ENCODE data around the gene JAG2.

JAG2 gene

DNA sequence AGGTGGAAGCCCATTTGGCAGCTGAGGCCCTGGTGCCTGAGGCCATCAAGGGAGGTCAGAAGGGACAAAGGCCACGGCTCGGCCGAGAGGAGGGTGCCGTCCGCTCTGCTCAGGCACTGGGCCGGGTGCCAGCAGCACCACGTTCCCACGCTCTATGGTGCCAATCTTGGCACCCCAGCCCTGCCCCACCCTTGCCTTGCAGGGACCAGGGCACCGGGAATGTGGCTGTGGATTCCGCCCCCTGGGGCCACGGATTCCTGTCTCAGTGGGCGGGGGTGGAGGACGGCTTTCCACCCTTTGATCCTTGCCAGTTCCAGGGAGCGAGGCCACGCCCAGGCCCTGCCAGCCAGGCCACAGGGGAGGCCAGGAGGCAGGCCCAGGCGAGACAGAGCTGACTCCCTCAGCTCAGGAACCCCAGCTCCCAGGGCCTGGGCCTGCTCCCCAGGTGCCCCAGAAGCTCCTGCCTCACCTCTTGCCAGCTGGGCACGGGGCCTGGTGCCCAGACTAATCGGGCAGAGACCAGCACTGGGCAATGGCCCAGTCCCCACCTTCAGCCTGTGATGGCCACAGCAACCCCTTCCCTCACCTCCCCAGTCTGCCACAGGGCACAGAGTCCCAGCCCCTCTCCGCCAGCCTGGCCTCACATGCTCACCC lies 76.9 kb downstream of the JAG2 start:
- no peak overlapping the region for H3K9ac ChIP-seq (ENCODE audit: low read length)

GRCh38 chr14:105091054-105091516 lies 77.5 kb downstream of the JAG2 start:
- H3K79me2 ChIP-seq (ENCODE audit: insufficient read depth, low read length) = no peaks in the 10 kb centered on the region
- no peaks in the 10 kb centered on the region for H3K9me2 ChIP-seq (replicated peaks; ENCODE audit: insufficient read depth, low read length)
- H3K36me3 ChIP-seq (ENCODE audit: low read length) = no peaks in the 10 kb centered on the region
- no peak overlapping the region for H3K27ac ChIP-seq (ENCODE audit: low read depth, low read length)
- H3K9ac ChIP-seq (ENCODE audit: low read length) = no peak overlapping the region
- no peak overlapping the region for H2AFZ ChIP-seq (ENCODE audit: low read depth, low read length, severe bottlenecking)
- no peak overlapping the region for H3K4me2 ChIP-seq (ENCODE audit: low read depth, low read length, poor library complexity, severe bottlenecking)
- no peaks in the 10 kb centered on the region for H3K9me3 ChIP-seq (ENCODE audit: insufficient read depth, low read length)
- TF ChIP-seq EZH2phosphoT487 (conservative IDR thresholded peaks at IDR 0.05; ENCODE audit: low read length) (no peak), CTCF (IDR thresholded peaks at IDR 0.05; ENCODE audit: insufficient read depth, low read length, poor library complexity, severe bottlenecking) (no peak)
- H3K4me3 ChIP-seq (ENCODE audit: insufficient read depth, low read length, poor library complexity, severe bottlenecking) = no peak overlapping the region
- H3F3A ChIP-seq (ENCODE audit: insufficient read depth) = no peaks in the 10 kb centered on the region
- H4K20me1 ChIP-seq (ENCODE audit: low read depth, low read length) = no peaks in the 10 kb centered on the region
- H3K27me3 ChIP-seq (ENCODE audit: low read length) = no peaks in the 10 kb centered on the region

More for the DNA sequence above, 76.9 kb downstream of the JAG2 start:
- Histone ChIP-seq H3K9me3 (ENCODE audit: insufficient read depth, low read length) (no peaks in the 10 kb centered on the region), H4K20me1 (ENCODE audit: low read depth, low read length) (no peaks in the 10 kb centered on the region), H3K27me3 (ENCODE audit: low read length) (no peaks in the 10 kb centered on the region), H3K9me2 (replicated peaks; ENCODE audit: insufficient read depth, low read length) (no peaks in the 10 kb centered on the region), H3K4me2 (ENCODE audit: low read depth, low read length, poor library complexity, severe bottlenecking) (no peak overlapping the region), H2AFZ (ENCODE audit: low read depth, low read length, severe bottlenecking) (no peak overlapping the region), H3K79me2 (ENCODE audit: insufficient read depth, low read length) (no peaks in the 10 kb centered on the region), H3K36me3 (ENCODE audit: low read length) (no peaks in the 10 kb centered on the region), H3K4me3 (ENCODE audit: insufficient read depth, low read length, poor library complexity, severe bottlenecking) (no peak overlapping the region), H3F3A (ENCODE audit: insufficient read depth) (no peaks in the 10 kb centered on the region), H3K27ac (ENCODE audit: low read depth, low read length) (no peak overlapping the region)
- no peak for TF ChIP-seq EZH2phosphoT487 (conservative IDR thresholded peaks at IDR 0.05; ENCODE audit: low read length)
- no peak for TF ChIP-seq CTCF (IDR thresholded peaks at IDR 0.05; ENCODE audit: insufficient read depth, low read length, poor library complexity, severe bottlenecking)
